Measurements from ENCODE around the gene CYP8B1. TPM values are rescaled to one million over a fixed set of nuclear protein-coding genes. Genes with fewer than 3 reads are reported as not detected.
A peak's percentile ranks its signal among the peaks of the same experiment; 100 is the strongest.

CYP8B1 gene
- total RNA-seq, 6 donors from 2014 or later = 0.13 to 0.14 TPM; not detected in 4

DNA sequence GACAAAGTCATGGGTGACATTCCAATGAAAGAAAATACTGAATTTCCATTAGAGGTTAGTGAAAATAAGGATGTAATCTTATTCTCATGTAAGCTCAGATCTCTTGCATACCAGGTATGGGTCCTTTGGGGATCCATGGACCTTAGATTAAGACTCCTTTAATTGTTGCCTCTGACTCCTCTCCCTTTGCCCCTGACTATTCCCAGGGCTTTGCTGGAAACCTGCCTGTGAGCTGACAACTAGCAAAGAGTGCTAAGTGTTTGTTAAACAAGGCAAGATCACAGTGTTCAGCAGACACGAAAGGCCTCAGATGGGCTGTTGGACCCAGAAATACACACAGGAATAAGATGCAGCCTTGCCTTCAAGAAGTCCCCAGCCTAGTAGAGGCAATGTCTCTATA is 34.3 kb downstream of the CYP8B1 start:
- Histone ChIP-seq H3K27me3 (no peaks in the 10 kb centered on the region), H3K36me3 (no peaks in the 10 kb centered on the region), H3K9me3 (no peaks in the 10 kb centered on the region), H3K4me3 (no peak overlapping the region), H3K4me1 (peaks cover 0 to 13% (median 1%) of the 10 kb centered on the region in 4 donors), H3K27ac (no peak overlapping the region)
- WGBS, 2 donors = 71 to 82% methylated on average over 1 of the region's 1 CpG
- DNase-seq (no peak), ATAC-seq (ENCODE audit: low FRiP score in 2 of 2) (no peak)
- TF ChIP-seq POLR2A (IDR thresholded peaks at IDR 0.05) = no peak
- no peak for TF ChIP-seq EP300 (IDR thresholded peaks at IDR 0.05)
- no peak for TF ChIP-seq POLR2AphosphoS5 (IDR thresholded peaks at IDR 0.05)
- TF ChIP-seq CTCF (IDR thresholded peaks at IDR 0.05) = no peak

DNA sequence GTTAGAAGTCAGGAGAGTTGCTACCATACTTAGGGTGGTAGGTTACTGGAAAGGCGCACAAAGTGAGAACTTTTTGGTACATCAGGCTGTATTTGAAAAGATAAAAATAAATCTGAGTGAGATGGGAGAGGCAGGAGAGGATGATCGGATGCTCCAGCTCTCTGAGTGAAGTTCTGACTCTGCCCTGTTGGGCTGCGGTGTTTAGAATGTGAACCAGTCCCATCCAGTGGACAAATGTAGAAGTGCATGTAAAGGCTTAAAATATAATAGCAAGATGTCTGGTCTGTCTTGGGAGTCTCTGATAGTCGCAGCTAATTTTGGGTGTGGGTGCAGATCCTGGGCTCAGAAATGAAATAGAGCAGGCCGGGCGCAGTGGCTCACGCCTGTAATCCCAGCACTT is 36.1 kb downstream of the CYP8B1 start:
- no peaks in the 10 kb centered on the region for H3K27me3 ChIP-seq
- no peak overlapping the region for H3K27ac ChIP-seq
- H3K9me3 ChIP-seq = no peaks in the 10 kb centered on the region
- H3K4me3 ChIP-seq = no peak overlapping the region
- DNase-seq (peak in 1 of 2 donors; percentile 24), ATAC-seq (ENCODE audit: low FRiP score in 2 of 2) (peak; percentile 80 to 85)
- no peak for TF ChIP-seq POLR2AphosphoS5 (IDR thresholded peaks at IDR 0.05)
- peak; percentile 61 to 86 (median 74) for TF ChIP-seq CTCF (IDR thresholded peaks at IDR 0.05)
- 42 to 53% methylated on average over 7 of the region's 7 CpGs for WGBS, 2 donors
- peaks cover 0 to 13% (median 0%) of the 10 kb centered on the region in 4 donors for H3K4me1 ChIP-seq
- no peaks in the 10 kb centered on the region for H3K36me3 ChIP-seq

GRCh38 chr3:42838571-42838970 is 37.1 kb downstream of the CYP8B1 start:
- ATAC-seq (ENCODE audit: low FRiP score in 2 of 2) = no peak
- no peak for DNase-seq
- no peaks in the 10 kb centered on the region for H3K9me3 ChIP-seq
- 77 to 83% methylated on average over 4 of the region's 4 CpGs for WGBS, 2 donors
- no peak overlapping the region for H3K4me3 ChIP-seq
- H3K27ac ChIP-seq = no peak overlapping the region
- H3K4me1 ChIP-seq = peaks cover 0 to 5% (median 0%) of the 10 kb centered on the region in 4 donors
- TF ChIP-seq CTCF (IDR thresholded peaks at IDR 0.05) = no peak
- TF ChIP-seq EP300 (IDR thresholded peaks at IDR 0.05) = no peak
- no peak for TF ChIP-seq POLR2A (IDR thresholded peaks at IDR 0.05)
- no peak for TF ChIP-seq POLR2AphosphoS5 (IDR thresholded peaks at IDR 0.05)
- H3K36me3 ChIP-seq = no peaks in the 10 kb centered on the region
- H3K27me3 ChIP-seq = no peaks in the 10 kb centered on the region

DNA sequence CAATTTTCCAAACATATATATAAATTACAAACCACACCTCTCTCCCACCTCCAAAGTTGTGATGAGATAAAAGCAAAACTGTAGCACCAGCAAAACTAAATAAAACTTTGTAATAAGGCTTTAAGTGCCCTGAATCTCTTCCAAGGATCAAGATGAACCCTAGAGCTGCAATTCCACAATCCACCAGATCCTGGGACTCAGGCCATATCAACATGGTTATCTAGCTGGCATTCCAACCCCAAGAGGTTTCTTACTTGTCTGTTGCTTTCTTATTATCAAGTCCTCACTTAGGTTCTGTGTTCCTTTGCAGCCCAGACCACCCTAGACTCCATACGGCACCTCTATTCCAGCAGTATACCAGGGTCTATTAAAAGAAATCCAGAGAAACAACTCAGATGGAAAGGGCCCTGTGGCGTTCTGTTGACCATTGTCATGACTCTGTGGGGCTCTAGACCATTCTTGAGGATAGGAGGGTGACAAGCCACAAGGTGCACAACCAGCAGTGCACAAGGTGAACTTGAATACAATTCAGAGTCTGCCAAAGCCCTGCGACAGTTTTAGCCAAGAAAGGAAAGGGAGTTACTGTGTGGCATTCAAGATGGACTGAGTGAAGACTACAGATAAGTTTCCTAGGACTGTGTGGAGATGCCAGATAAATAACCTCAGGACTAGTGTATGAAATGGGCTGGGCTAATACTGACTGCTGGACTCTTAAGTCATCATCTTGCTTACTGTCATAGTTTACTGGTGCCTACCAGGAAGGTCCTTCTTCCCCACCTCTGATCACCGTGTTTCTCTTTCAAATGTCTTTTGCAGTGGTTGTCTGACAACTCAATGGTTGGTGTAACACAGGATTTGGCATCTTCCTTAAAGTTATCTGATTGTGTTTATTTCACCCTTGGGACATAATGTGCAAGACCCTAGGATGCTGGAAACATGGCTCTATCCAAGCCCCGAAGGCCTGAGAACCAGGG is 39.2 kb downstream of the CYP8B1 start:
- ATAC-seq (ENCODE audit: low FRiP score in 2 of 2) (no peak), DNase-seq (no peak)
- H3K9me3 ChIP-seq = no peaks in the 10 kb centered on the region
- no peaks in the 10 kb centered on the region for H3K27me3 ChIP-seq
- no peaks in the 10 kb centered on the region for H3K36me3 ChIP-seq
- TF ChIP-seq POLR2AphosphoS5 (IDR thresholded peaks at IDR 0.05) (no peak), CTCF (IDR thresholded peaks at IDR 0.05) (no peak), POLR2A (IDR thresholded peaks at IDR 0.05) (no peak), EP300 (IDR thresholded peaks at IDR 0.05) (no peak)
- H3K4me3 ChIP-seq = no peak overlapping the region
- H3K27ac ChIP-seq = no peak overlapping the region
- H3K4me1 ChIP-seq = peaks cover 0 to under 1% (median 0%) of the 10 kb centered on the region in 4 donors
- WGBS, 2 donors = 90 to 93% methylated on average over 5 of the region's 5 CpGs
